Keratinocyte (primary cell): ENCODE measurements around the gene STX8. TPM values are rescaled to one million over a fixed set of nuclear protein-coding genes. Genes with fewer than 3 reads are reported as not detected.

ENCODE experiments used
- DNase-seq: peaks from one replicate; pipeline ENCODE4 v3.0.0-alpha.2; 2011; ENCODE audit warnings: low read depth, missing footprints, low spot score
- FAIRE-seq: peaks from 2 replicates; lab custom pipeline; 2011; peaks lifted over from hg19 to GRCh38; lab: Jason Lieb, UNC
- H2AFZ ChIP-seq: 2 replicates; pipeline ENCODE4 v1.6.0; 2012; ENCODE audit warnings: low read length, control low read depth, inconsistent platforms; ENCODE audit not compliant: control insufficient read depth
- H3K27ac ChIP-seq: 2 replicates; pipeline ENCODE4 v1.5.1; 2011; ENCODE audit warnings: low read length; ENCODE audit not compliant: control insufficient read depth, insufficient read depth
- H3K27me3 ChIP-seq: 3 replicates; pipeline ENCODE4 v1.6.0; 2011; ENCODE audit warnings: low read length; ENCODE audit not compliant: control insufficient read depth, insufficient read depth; ENCODE audit errors: extremely low read depth
- H3K36me3 ChIP-seq, 2 experiments: 2 replicates in 1 of 2; 3 replicates in 1 of 2; pipeline ENCODE4 v1.5.1; 2011; ENCODE audit warnings: low read length in 2 of 2, mild to moderate bottlenecking in 1 of 2; ENCODE audit not compliant: control insufficient read depth in 2 of 2, insufficient read depth in 2 of 2; ENCODE audit errors: extremely low read depth in 1 of 2
- H3K4me1 ChIP-seq: 3 replicates; pipeline ENCODE4 v1.5.1; 2011; ENCODE audit warnings: low read length; ENCODE audit not compliant: control insufficient read depth, insufficient read depth; ENCODE audit errors: extremely low read depth
- H3K4me2 ChIP-seq: 3 replicates; pipeline ENCODE4 v1.6.0; 2011; ENCODE audit warnings: low read depth, low read length; ENCODE audit not compliant: control insufficient read depth, insufficient read depth; ENCODE audit errors: extremely low read depth
- H3K4me3 ChIP-seq, 3 experiments: fragments of 200-600 bp in 1 of 3; sonication (generic) in 1 of 3; 2 replicates in 2 of 3; 3 replicates in 1 of 3; pipeline ENCODE4 v1.5.1; 2011 to 2016; ENCODE audit warnings: low read length in 3 of 3, mild to moderate bottlenecking in 3 of 3, control low read depth in 2 of 3, inconsistent platforms in 1 of 3, low read depth in 1 of 3, mixed read lengths in 1 of 3, mixed run types in 1 of 3, moderate library complexity in 1 of 3; ENCODE audit not compliant: control insufficient read depth in 2 of 3, insufficient read depth in 2 of 3; ENCODE audit errors: extremely low read depth in 1 of 3
- H3K79me2 ChIP-seq: 2 replicates; pipeline ENCODE4 v1.6.0; 2012; ENCODE audit warnings: low read length; ENCODE audit not compliant: control insufficient read depth, insufficient read depth
- H3K9ac ChIP-seq: 3 replicates; pipeline ENCODE4 v1.6.0; 2011; ENCODE audit warnings: low read length; ENCODE audit not compliant: control insufficient read depth, insufficient read depth; ENCODE audit errors: extremely low read depth
- H3K9me1 ChIP-seq: 3 replicates; pipeline ENCODE4 v1.6.0; 2011; ENCODE audit warnings: low read length; ENCODE audit not compliant: control insufficient read depth, insufficient read depth; ENCODE audit errors: extremely low read depth
- H3K9me3 ChIP-seq: 2 replicates; pipeline ENCODE4 v1.5.1; 2012; ENCODE audit warnings: low read depth, low read length; ENCODE audit not compliant: control insufficient read depth
- H4K20me1 ChIP-seq: 3 replicates; pipeline ENCODE4 v1.6.0; 2011; ENCODE audit warnings: low read length; ENCODE audit not compliant: control insufficient read depth, insufficient read depth; ENCODE audit errors: extremely low read depth
- CTCF ChIP-seq, 3 experiments: IDR thresholded peaks in 1 of 3; conservative IDR thresholded peaks in 1 of 3; optimal IDR thresholded peaks in 1 of 3; 2 replicates in 2 of 3; 3 replicates in 1 of 3; pipeline versions ENCODE3 to v1.5.1; 2011; ENCODE audit warnings: low read length in 3 of 3, mild to moderate bottlenecking in 3 of 3, moderate library complexity in 2 of 3, control low read depth in 1 of 3, inconsistent platforms in 1 of 3; ENCODE audit not compliant: insufficient read depth in 2 of 3; ENCODE audit errors: extremely low read depth in 1 of 3
- EZH2 ChIP-seq: IDR thresholded peaks from one replicate; pipeline ENCODE4 v1.6.1; 2012; ENCODE audit warnings: inconsistent platforms, mild to moderate bottlenecking, low read length, moderate library complexity
- dilution Hi-C: fragments of 300-500 bp; cut with MboI; formaldehyde crosslinking; loops from one replicate; pipeline ENCODE4 v1.7.0; 2020; ENCODE audit warnings: low sequenced_read_pairs; ENCODE audit not compliant: extremely low pct_ligation_motif_present
- polyA plus RNA-seq, 5 experiments: library from polyadenylated mRNA; depleted of rRNA in 3 of 5; stranded (reverse) in 3 of 5; stranded (forward) in 1 of 5; unstranded in 1 of 5; fragments of >200 nt; gene quantifications; 1 replicate in 1 of 5; 2 replicates in 3 of 5; 3 replicates in 1 of 5; pipeline versions ENCODE4 v1.2.1 to v1.2.3, GENCODE V29; 2011 to 2012; ENCODE audit warnings: missing spikeins in 2 of 5, low read depth in 1 of 5, low replicate concordance in 1 of 5

Gene STX8
- polyA plus RNA-seq, 1 donor (not counting 4 experiments of a cell fraction or from before 2014, with no cell fraction given), result 90.3 TPM

DNA sequence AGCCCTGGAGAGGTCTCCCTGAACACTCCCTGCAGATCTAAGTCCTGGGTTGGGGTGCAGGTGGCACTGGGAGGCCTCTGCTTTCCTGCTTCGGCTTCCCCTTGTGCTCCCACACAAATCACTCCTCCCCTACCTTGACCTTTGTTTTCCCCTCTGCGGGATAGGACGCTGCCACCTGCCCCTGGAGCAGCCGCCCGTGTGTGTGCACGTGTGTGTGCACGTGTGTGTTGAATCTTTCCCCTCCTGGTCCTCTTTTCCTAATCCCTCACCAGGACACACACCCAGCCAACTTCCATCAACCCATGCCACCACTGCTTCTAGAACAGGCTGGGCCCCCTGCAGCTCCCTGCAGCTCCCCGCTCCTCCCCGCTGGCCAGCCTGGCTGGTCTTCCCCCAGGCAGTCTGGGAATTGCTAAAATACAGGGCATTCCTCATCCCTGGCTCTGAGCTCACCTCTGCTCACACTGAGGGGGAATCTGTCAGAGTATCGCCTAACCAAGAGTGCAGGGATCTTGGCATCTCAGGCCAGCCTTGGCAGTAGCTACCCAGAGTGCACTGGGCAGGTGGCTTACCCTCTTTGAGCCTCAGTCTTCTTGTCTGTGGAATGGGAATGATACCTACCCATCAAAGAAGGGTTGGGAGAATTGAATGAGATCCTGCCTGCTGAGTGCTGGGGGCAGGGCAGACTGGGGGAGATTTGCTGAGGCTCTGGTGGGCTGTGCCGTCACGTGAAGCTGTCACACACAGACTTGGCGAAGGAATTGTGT is 355.8 kb downstream of the STX8 start:
- Histone ChIP-seq H3K4me1 (no peaks in the 10 kb centered on the region), H3K9me3 (peaks cover 2% of the 10 kb centered on the region), H3K9me1 (no peaks in the 10 kb centered on the region), H2AFZ (no peak overlapping the region), H3K27me3 (no peaks in the 10 kb centered on the region), H3K79me2 (no peaks in the 10 kb centered on the region), H4K20me1 (no peaks in the 10 kb centered on the region), H3K4me2 (no peak overlapping the region), H3K9ac (no peak overlapping the region), H3K27ac (no peak overlapping the region), H3K36me3 (no peaks in the 10 kb centered on the region), H3K4me3 (no peak overlapping the region)
- DNase-seq (no peak), FAIRE-seq (no peak)
- TF ChIP-seq CTCF (optimal IDR thresholded peaks at IDR 0.05 in 1 of 3, IDR thresholded peaks at IDR 0.05 in 1 of 3, conservative IDR thresholded peaks at IDR 0.05 in 1 of 3; ENCODE audit: extremely low read depth in 1 of 3, insufficient read depth in 2 of 3, low read length in 3 of 3) (no peak), EZH2 (no peak)
- dilution Hi-C loops, result no loop called here

DNA sequence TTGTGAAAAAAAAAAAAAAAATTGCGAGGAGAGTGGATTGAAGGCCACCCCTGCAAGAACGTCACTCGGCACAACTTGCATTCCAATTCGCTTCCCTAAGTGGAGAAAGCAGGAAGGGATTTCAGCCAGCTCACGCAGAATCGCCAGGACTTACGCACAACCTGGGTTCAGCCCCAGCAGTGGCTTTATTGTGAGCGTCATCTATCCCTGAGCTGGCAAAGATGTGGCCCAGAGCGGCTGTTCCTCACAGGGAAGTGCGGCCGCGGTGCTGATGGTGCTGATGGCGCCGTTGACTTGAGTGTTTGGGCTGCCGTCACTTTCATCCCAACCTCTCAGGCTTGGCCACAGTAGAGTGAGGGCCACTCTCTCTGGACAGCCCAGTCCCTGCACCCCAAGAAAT is 356.7 kb downstream of the STX8 start:
- no peak overlapping the region for H3K27ac ChIP-seq
- DNase-seq (no peak), FAIRE-seq (no peak)
- no peak overlapping the region for H3K9ac ChIP-seq
- H3K4me1 ChIP-seq, result no peaks in the 10 kb centered on the region
- no peak overlapping the region for H2AFZ ChIP-seq
- H3K36me3 ChIP-seq, result no peaks in the 10 kb centered on the region
- H3K4me3 ChIP-seq, result no peak overlapping the region
- no peak overlapping the region for H3K4me2 ChIP-seq
- H3K9me1 ChIP-seq, result no peaks in the 10 kb centered on the region
- H3K9me3 ChIP-seq, result peaks cover 2% of the 10 kb centered on the region
- H3K79me2 ChIP-seq, result no peaks in the 10 kb centered on the region
- dilution Hi-C loops, result no loop called here
- TF ChIP-seq EZH2 (no peak), CTCF (optimal IDR thresholded peaks at IDR 0.05 in 1 of 3, IDR thresholded peaks at IDR 0.05 in 1 of 3, conservative IDR thresholded peaks at IDR 0.05 in 1 of 3; ENCODE audit: extremely low read depth in 1 of 3, insufficient read depth in 2 of 3, low read length in 3 of 3) (no peak)
- H3K27me3 ChIP-seq, result no peaks in the 10 kb centered on the region
- H4K20me1 ChIP-seq, result no peaks in the 10 kb centered on the region
